ENCODE data around the gene SLC22A2.

Gene SLC22A2

GRCh38 chr6:160273196-160273595 is 14.6 kb upstream of the SLC22A2 start:
- no peak for DNase-seq

- DNase-seq: no peak
Measured at GRCh38 chr6:160272707-160273106, 14.1 kb upstream of the SLC22A2 start.

GRCh38 chr6:160270347-160270746 is 11.7 kb upstream of the SLC22A2 start:
- DNase-seq: no peak

- no peak for DNase-seq
Measured at GRCh38 chr6:160269771-160270170, 11.2 kb upstream of the SLC22A2 start.

- no peak for DNase-seq
Measured at GRCh38 chr6:160269023-160269521, 10.5 kb upstream of the SLC22A2 start.

GRCh38 chr6:160267102-160267501 is 8.5 kb upstream of the SLC22A2 start:
- no peak for DNase-seq

- DNase-seq: no peak
Measured at GRCh38 chr6:160265869-160266476, 7.4 kb upstream of the SLC22A2 start.

- DNase-seq: no peak
Measured at GRCh38 chr6:160264061-160264612, 5.5 kb upstream of the SLC22A2 start.

- DNase-seq: no peak
Measured at GRCh38 chr6:160263196-160263939, 4.7 kb upstream of the SLC22A2 start.

- DNase-seq: no peak
Measured at GRCh38 chr6:160261991-160262680, 3.5 kb upstream of the SLC22A2 start.

- DNase-seq: no peak
Measured at GRCh38 chr6:160260803-160261450, 2.3 kb upstream of the SLC22A2 start.

- peak in 1 of 14 donors; percentile 4 for DNase-seq
Measured at GRCh38 chr6:160260367-160260766, 1.7 kb upstream of the SLC22A2 start.

GRCh38 chr6:160259598-160259997 is 977 bp upstream of the SLC22A2 start:
- DNase-seq: no peak

- no peak for DNase-seq
Measured at GRCh38 chr6:160259143-160259425, 463 bp upstream of the SLC22A2 start.

- DNase-seq: no peak
Measured at GRCh38 chr6:160256445-160256844, 2.2 kb downstream of the SLC22A2 start.

GRCh38 chr6:160254467-160255312 is 3.9 kb downstream of the SLC22A2 start:
- no peak for DNase-seq

GRCh38 chr6:160253714-160254113 is 4.9 kb downstream of the SLC22A2 start:
- no peak for DNase-seq

- no peak for DNase-seq
Measured at GRCh38 chr6:160253292-160253691, 5.3 kb downstream of the SLC22A2 start.

- DNase-seq: no peak
Measured at GRCh38 chr6:160252073-160252813, 6.4 kb downstream of the SLC22A2 start.

GRCh38 chr6:160249671-160250070 is 8.9 kb downstream of the SLC22A2 start:
- no peak for DNase-seq

- no peak for DNase-seq
Measured at GRCh38 chr6:160248538-160248937, 10.1 kb downstream of the SLC22A2 start.

All from C1 segment of cervical spinal cord (tissue), 14 donors.